Body of pancreas (tissue), 4 donors: Measurements from ENCODE around the gene ACVRL1. TPM values are rescaled to one million over a fixed set of nuclear protein-coding genes. Genes with fewer than 3 reads are reported as not detected.

Experiments used
- ATAC-seq: fragments of 150-250 bp; one replicate; pipeline ENCODE4 v1.9.1; 2016
- DNase-seq, 4 donors: peaks; one replicate each; pipeline ENCODE4 v3.0.0-alpha.2; 2019
- H3K27ac ChIP-seq, 4 donors: fragments of 200-600 bp; sonication (generic); 1 replicate in 3 of 4; 2 replicates in 1 of 4; pipeline versions ENCODE4 v1.5.1 to v1.6.1; 2016 to 2019; ENCODE audit warnings: mild to moderate bottlenecking in 1 of 4, mixed read lengths in 1 of 4, moderate library complexity in 1 of 4
- H3K27me3 ChIP-seq, 2 donors: fragments of 200-600 bp; sonication (generic); one replicate each; pipeline ENCODE4 v1.6.0; 2016; ENCODE audit warnings: mild to moderate bottlenecking in 1 of 2
- H3K36me3 ChIP-seq, 2 donors: fragments of 200-600 bp; sonication (generic); replicated peaks in 1 of 2; 2 replicates each; pipeline ENCODE4 v1.5.1; 2016; ENCODE audit warnings: low read depth in 2 of 2; ENCODE audit not compliant: insufficient read depth in 1 of 2
- H3K4me1 ChIP-seq: fragments of 200-600 bp; sonication (generic); one replicate; pipeline ENCODE4 v1.6.0; 2016
- H3K4me3 ChIP-seq, 2 donors: fragments of 200-600 bp; sonication (generic); 1 replicate in 1 of 2; 2 replicates in 1 of 2; pipeline ENCODE4 v1.5.1; 2016 to 2019
- H3K9me3 ChIP-seq, 3 donors: fragments of 200-600 bp; sonication (generic); 1 replicate in 2 of 3; 2 replicates in 1 of 3; pipeline ENCODE4 v1.5.1; 2016
- POLR2A ChIP-seq, 3 donors: fragments of 450-650 bp; IDR thresholded peaks; one replicate each; pipeline ENCODE4 v1.6.1; 2016; ENCODE audit warnings: antibody characterized with exemption in 3 of 3, mild to moderate bottlenecking in 2 of 3
- WGBS, 2 donors: methylation state at CpG; one replicate each; pipeline ENCODE4 v1.1.5; 2017; 5-methylcytosine and 5-hydroxymethylcytosine counted together
- intact Hi-C: fragments of 100-400 bp; cut with DNase I; formaldehyde crosslinking; loops from one replicate; pipeline ENCODE4 v1.15.1; 2023
- total RNA-seq, 2 donors: library from RNA; depleted of rRNA; stranded (reverse); fragments of >200 nt; gene quantifications; one replicate each; pipeline ENCODE4 v1.1.0, GENCODE V29; 2016
- TF ChIP-seq, protein P1 (sequence below), 7 experiments: fragments of 450-650 bp in 4 of 7; fragments of 200-600 bp in 3 of 7; sonication (generic) in 3 of 7; IDR thresholded peaks; one replicate each; pipeline ENCODE4 v1.5.1; 2016 to 2019; ENCODE audit warnings: antibody characterized with exemption in 7 of 7

ACVRL1 gene
- total RNA-seq, 2 donors from 2014 or later: 37.1 to 93.9 TPM

DNA sequence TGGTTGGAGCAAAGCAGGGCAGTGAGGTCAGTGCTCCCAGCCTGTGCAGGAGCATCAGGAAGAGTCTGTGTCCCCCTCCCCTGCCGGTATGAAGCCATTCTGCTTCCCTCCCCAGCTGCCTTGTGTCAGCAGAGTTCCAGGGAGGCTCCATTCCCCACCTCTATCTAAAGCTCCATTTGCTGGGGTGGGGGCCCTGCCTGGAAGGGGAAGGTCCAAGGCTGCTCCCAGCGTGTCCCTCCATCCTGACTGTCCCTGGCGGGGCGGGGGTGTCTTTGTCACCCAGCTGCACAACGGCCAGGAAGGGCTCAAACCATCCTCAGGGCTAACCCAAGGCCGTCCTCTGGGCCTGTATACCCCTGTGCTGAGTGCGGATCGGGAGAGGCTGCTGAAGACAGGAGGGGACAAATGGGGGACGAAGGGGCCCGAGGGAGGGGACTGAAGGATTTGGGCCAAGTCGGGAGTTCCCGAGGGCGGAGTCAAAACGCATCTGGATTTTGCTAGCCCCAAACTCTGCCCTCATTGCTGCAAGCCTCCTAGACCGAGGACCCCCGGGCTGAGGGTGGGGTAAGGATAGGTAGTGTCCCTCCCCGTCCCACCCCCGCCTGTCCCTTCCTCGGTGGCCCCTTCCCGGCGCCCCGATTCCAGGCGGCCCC lies 748 bp upstream of the ACVRL1 start:
- H3K27ac ChIP-seq: peak overlapping the region; percentile 58 to 74 (median 68)
- 35 to 47% methylated on average over 14 to 23 of the region's 23 CpGs for WGBS, 2 donors
- peaks cover 9% of the 10 kb centered on the region for H3K4me1 ChIP-seq
- no peaks in the 10 kb centered on the region for H3K36me3 ChIP-seq
- intact Hi-C loops: no loop called here
- DNase-seq (no peak), ATAC-seq (peak; percentile 2)
- TF ChIP-seq, protein P1, sequence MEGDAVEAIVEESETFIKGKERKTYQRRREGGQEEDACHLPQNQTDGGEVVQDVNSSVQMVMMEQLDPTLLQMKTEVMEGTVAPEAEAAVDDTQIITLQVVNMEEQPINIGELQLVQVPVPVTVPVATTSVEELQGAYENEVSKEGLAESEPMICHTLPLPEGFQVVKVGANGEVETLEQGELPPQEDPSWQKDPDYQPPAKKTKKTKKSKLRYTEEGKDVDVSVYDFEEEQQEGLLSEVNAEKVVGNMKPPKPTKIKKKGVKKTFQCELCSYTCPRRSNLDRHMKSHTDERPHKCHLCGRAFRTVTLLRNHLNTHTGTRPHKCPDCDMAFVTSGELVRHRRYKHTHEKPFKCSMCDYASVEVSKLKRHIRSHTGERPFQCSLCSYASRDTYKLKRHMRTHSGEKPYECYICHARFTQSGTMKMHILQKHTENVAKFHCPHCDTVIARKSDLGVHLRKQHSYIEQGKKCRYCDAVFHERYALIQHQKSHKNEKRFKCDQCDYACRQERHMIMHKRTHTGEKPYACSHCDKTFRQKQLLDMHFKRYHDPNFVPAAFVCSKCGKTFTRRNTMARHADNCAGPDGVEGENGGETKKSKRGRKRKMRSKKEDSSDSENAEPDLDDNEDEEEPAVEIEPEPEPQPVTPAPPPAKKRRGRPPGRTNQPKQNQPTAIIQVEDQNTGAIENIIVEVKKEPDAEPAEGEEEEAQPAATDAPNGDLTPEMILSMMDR (IDR thresholded peaks at IDR 0.05): no peak
- no peak for TF ChIP-seq POLR2A (IDR thresholded peaks at IDR 0.05)
- H3K9me3 ChIP-seq: no peaks in the 10 kb centered on the region
- H3K27me3 ChIP-seq: peaks cover 0 to 3% of the 10 kb centered on the region in 2 donors
- no peak overlapping the region for H3K4me3 ChIP-seq

DNA sequence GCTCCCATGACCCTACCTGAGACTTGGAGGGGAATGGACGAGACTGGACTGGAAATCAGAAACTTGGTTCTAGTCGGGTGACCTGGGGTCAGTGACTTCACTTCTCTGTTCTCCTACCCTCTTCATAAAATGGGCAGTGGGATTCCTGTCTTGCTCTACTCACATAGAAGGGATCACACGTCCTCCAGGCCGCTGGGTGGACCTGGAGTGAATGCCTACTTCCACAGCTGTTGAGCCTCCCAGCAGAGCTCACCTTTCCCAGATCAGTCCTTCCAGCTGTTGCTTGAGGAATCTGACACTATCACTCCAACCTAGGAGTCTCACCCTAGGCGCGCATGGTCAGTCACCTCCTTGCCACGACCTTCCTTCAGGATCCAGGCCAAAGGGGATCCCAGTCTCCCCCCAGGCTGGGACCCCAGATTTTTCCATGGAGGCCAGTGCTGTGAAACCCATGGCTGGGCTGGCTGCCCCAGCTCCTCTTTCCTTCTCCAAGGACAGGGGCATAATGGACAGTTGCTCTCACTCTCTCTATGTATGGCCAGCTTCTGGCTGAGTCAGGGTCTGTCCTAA lies 637 bp downstream of the ACVRL1 start:
- H3K27me3 ChIP-seq: peaks cover 0 to 3% of the 10 kb centered on the region in 2 donors
- ATAC-seq (no peak), DNase-seq (no peak)
- no peak overlapping the region for H3K4me3 ChIP-seq
- no peaks in the 10 kb centered on the region for H3K36me3 ChIP-seq
- H3K9me3 ChIP-seq: no peaks in the 10 kb centered on the region
- H3K27ac ChIP-seq: peak overlapping the region; percentile 58 to 74 (median 68)
- TF ChIP-seq, protein P1 (IDR thresholded peaks at IDR 0.05): no peak
- no peak for TF ChIP-seq POLR2A (IDR thresholded peaks at IDR 0.05)
- peaks cover 9% of the 10 kb centered on the region for H3K4me1 ChIP-seq
- 77 to 87% methylated on average over 7 of the region's 7 CpGs for WGBS, 2 donors
- intact Hi-C loops: no loop called here

DNA sequence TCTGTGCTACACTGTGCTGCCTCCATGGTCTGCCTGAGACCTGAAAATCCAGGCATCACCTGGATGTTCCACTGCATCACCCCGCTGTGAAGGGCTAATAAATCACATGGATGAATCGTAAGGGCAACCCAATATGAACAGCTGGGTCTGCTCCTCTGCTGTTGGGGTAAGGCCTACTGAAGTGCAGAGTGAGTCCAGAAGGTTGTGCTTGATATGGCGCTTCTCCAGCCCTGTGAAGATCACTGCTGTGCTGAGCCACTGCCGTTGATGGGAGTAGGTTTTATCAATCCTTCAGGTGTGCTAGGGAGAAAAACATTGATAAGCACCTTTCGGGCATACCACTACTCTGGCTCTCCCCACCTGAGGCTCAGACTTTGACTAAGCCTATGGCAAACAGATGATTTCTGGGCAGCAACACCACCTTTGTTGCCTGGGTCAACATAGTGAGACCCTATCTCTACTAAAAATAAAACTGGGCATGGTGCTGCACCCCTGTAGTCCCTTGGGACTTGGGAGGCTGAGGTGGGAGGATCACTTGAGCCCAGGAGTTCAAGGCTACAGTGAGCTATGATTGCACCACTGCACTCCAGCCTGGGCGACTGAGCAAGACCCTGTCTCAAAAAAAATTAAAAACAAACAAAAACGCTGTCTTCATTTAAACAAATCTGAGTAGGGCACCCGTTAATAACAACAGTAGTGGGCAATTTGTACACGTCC lies 1.7 kb downstream of the ACVRL1 start:
- intact Hi-C loops: no loop called here
- WGBS, 2 donors: 71 to 81% methylated on average over 9 of the region's 9 CpGs
- Histone ChIP-seq H3K4me1 (peaks cover 9% of the 10 kb centered on the region), H3K27ac (no peak overlapping the region), H3K27me3 (peaks cover 0 to 3% of the 10 kb centered on the region in 2 donors), H3K4me3 (no peak overlapping the region), H3K36me3 (no peaks in the 10 kb centered on the region), H3K9me3 (no peaks in the 10 kb centered on the region)
- no peak for ATAC-seq
- TF ChIP-seq, protein P1 (IDR thresholded peaks at IDR 0.05): no peak
- TF ChIP-seq POLR2A (IDR thresholded peaks at IDR 0.05): no peak
- DNase-seq: no peak

DNA sequence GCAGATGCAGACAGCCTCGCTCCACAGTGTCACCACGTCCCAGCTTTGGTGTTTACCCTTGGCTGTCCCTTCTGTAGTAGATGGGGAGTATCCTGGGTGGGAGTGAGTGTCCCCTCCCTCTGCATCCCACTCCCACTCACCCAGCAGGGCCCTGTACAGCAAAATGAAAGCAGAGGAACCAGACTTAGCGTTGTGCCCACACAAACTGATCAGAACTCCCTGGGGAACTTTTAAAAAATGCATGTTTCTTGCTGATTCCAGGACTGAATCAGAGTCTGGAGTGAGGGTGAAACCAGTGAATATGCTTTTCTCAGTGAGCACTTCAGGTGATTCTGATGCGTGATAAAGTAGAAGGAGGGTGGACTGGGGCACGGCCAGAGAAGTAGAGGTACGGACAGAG lies 2.9 kb downstream of the ACVRL1 start:
- no peak overlapping the region for H3K4me3 ChIP-seq
- no peaks in the 10 kb centered on the region for H3K36me3 ChIP-seq
- WGBS, 2 donors: 76 to 92% methylated on average over 6 of the region's 6 CpGs
- intact Hi-C loops: no loop called here
- H3K27ac ChIP-seq: peak overlapping the region in 2 of 4 donors; percentile 7 to 46
- H3K9me3 ChIP-seq: no peaks in the 10 kb centered on the region
- no peak for ATAC-seq
- DNase-seq: no peak
- peaks cover 0 to 3% of the 10 kb centered on the region in 2 donors for H3K27me3 ChIP-seq
- peaks cover 9% of the 10 kb centered on the region for H3K4me1 ChIP-seq
- TF ChIP-seq, protein P1 (IDR thresholded peaks at IDR 0.05): no peak
- no peak for TF ChIP-seq POLR2A (IDR thresholded peaks at IDR 0.05)
